Right lobe of liver (tissue), 6 donors: ENCODE data around the gene SPRR4. TPM values are rescaled to one million over a fixed set of nuclear protein-coding genes. Genes with fewer than 3 reads are reported as not detected.
A peak's percentile ranks its signal among the peaks of the same experiment; 100 is the strongest.

Experiments used
- ATAC-seq, 4 donors: fragments of 200-7000 bp; cut with Tn5 transposase; one replicate each; pipeline ENCODE4 v1.9.1; 2020; ENCODE audit warnings: mild to moderate bottlenecking in 4 of 4, moderate library complexity in 4 of 4
- DNase-seq, 3 donors: peaks; one replicate each; pipeline ENCODE4 v3.0.0-alpha.2; 2020
- H3K27ac ChIP-seq, 3 donors: fragments of 200-600 bp; one replicate each; pipeline ENCODE4 v1.8.0; 2022
- H3K27me3 ChIP-seq, 2 donors: fragments of 200-600 bp; one replicate each; pipeline ENCODE4 v1.8.0; 2022
- H3K36me3 ChIP-seq, 4 donors: fragments of 200-600 bp; sonication (generic) in 1 of 4; one replicate each; pipeline versions ENCODE4 v1.5.1 to v1.8.0; 2017 to 2022; ENCODE audit warnings: control low read depth in 1 of 4
- H3K4me1 ChIP-seq, 4 donors: fragments of 200-600 bp; sonication (generic) in 1 of 4; one replicate each; pipeline versions ENCODE4 v1.5.1 to v1.8.0; 2017 to 2022; ENCODE audit warnings: control low read depth in 1 of 4
- H3K4me3 ChIP-seq, 3 donors: fragments of 200-600 bp; one replicate each; pipeline ENCODE4 v1.8.0; 2022
- H3K9me3 ChIP-seq, 4 donors: fragments of 200-600 bp; sonication (generic) in 1 of 4; one replicate each; pipeline versions ENCODE4 v1.5.1 to v1.8.0; 2017 to 2022; ENCODE audit warnings: control low read depth in 1 of 4
- POLR2A ChIP-seq: fragments of 450-650 bp; IDR thresholded peaks from one replicate; pipeline ENCODE4 v1.6.1; 2017; ENCODE audit warnings: antibody characterized with exemption, mild to moderate bottlenecking
- WGBS: methylation state at CpG from one replicate; pipeline ENCODE4 v1.1.6; 2018; ENCODE audit warnings: low coverage, low lambda C conversion rate; ENCODE audit not compliant: insufficient coverage; ENCODE audit errors: missing lambda C conversion rate; 5-methylcytosine and 5-hydroxymethylcytosine counted together
- intact Hi-C, 2 donors: fragments of 100-400 bp; cut with DNase I; formaldehyde crosslinking; loops; one replicate each; pipeline versions ENCODE4 v1.11.2 to v1.14.1; 2022
- total RNA-seq, 6 experiments: library from RNA; depleted of rRNA in 2 of 6; stranded (reverse); fragments of >200 nt in 2 of 6; fragmentation: NEBNext Ultra II Directional in 3 of 6; extraction: Animal tissue kit (Norgen Biotek cat#: 25700) in 3 of 6; gene quantifications; one replicate each; pipeline versions ENCODE4 v1.1.0 to v1.2.4, GENCODE V29; 2016 to 2023
- TF ChIP-seq, protein P1 (sequence below), 4 donors: fragments of 200-600 bp in 3 of 4; fragments of 450-650 bp in 1 of 4; IDR thresholded peaks; one replicate each; pipeline versions ENCODE4 v1.5.1 to v1.8.0; 2016 to 2022; ENCODE audit warnings: antibody characterized with exemption in 4 of 4, mild to moderate bottlenecking in 2 of 4
- donor health status: DM: no; HTN: yes; CAD: no.
- donor health status: DM: no; HTN: no; CAD: no.
- donor health status: DM: no; HTN: no; CAD: no.
- donor health status: DM: no; HTN: yes; CAD: no.
- donor health status: DM: no; HTN: yes; CAD: no.

Gene SPRR4
- total RNA-seq, 6 experiments from 2014 or later, result not detected

DNA sequence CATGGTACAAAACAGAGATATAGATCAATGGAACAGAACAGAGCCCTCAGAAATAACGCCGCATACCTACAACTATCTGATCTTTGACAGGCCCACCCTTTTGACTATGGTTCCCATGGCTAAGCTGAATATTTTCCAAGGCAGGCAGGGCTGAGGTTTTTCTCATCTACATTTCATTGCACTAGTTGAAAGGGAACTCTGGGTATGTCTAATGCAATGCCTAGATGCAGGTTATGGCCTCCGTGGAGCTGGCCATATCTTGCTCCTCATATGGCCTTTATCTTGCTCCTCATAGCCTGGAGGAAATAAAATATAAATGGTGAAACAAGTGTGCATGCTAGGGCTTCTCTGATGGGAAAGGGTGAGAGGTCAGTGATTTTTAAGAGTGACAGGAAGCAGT, 12.9 kb upstream of the SPRR4 start:
- ATAC-seq (no peak), DNase-seq (no peak)
- Histone ChIP-seq H3K27me3 (no peaks in the 10 kb centered on the region), H3K36me3 (no peaks in the 10 kb centered on the region), H3K9me3 (no peaks in the 10 kb centered on the region), H3K27ac (no peak overlapping the region), H3K4me1 (peaks cover 0 to 6% (median 0%) of the 10 kb centered on the region in 4 donors), H3K4me3 (no peak overlapping the region)
- WGBS, result 75% methylated on average over 3 of the region's 3 CpGs
- TF ChIP-seq POLR2A, result no peak
- TF ChIP-seq, protein P1, sequence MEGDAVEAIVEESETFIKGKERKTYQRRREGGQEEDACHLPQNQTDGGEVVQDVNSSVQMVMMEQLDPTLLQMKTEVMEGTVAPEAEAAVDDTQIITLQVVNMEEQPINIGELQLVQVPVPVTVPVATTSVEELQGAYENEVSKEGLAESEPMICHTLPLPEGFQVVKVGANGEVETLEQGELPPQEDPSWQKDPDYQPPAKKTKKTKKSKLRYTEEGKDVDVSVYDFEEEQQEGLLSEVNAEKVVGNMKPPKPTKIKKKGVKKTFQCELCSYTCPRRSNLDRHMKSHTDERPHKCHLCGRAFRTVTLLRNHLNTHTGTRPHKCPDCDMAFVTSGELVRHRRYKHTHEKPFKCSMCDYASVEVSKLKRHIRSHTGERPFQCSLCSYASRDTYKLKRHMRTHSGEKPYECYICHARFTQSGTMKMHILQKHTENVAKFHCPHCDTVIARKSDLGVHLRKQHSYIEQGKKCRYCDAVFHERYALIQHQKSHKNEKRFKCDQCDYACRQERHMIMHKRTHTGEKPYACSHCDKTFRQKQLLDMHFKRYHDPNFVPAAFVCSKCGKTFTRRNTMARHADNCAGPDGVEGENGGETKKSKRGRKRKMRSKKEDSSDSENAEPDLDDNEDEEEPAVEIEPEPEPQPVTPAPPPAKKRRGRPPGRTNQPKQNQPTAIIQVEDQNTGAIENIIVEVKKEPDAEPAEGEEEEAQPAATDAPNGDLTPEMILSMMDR (IDR thresholded peaks at IDR 0.05), result no peak
- intact Hi-C loops, result no loop called here

DNA sequence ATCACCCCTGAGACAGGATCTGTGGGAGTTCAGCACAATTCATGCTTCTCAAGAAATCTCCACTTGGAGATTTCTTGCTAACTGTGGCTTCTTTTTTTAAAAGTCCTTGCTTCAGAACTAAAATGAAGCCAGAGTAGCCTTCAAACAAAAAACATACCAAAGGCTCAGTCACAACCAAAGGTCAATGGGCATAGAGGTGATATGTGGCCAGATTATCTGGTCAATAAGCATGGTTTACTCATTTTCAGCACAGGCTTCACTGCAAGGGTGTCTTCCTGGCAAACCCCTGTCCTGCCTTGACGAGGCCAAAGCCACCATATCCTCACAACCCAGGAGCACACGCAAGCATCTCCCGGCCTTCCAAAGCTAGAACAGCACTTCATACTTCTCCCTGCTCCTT, 11.2 kb upstream of the SPRR4 start:
- WGBS, result 36% methylated on average over 3 of the region's 3 CpGs
- no peak overlapping the region for H3K27ac ChIP-seq
- intact Hi-C loops, result no loop called here
- H3K9me3 ChIP-seq, result no peaks in the 10 kb centered on the region
- peaks cover 0 to 6% (median 0%) of the 10 kb centered on the region in 4 donors for H3K4me1 ChIP-seq
- no peaks in the 10 kb centered on the region for H3K27me3 ChIP-seq
- no peak overlapping the region for H3K4me3 ChIP-seq
- ATAC-seq, result peak; percentile 65 to 86 (median 78)
- DNase-seq, result no peak
- no peak for TF ChIP-seq POLR2A
- TF ChIP-seq, protein P1 (IDR thresholded peaks at IDR 0.05), result no peak
- H3K36me3 ChIP-seq, result no peaks in the 10 kb centered on the region

DNA sequence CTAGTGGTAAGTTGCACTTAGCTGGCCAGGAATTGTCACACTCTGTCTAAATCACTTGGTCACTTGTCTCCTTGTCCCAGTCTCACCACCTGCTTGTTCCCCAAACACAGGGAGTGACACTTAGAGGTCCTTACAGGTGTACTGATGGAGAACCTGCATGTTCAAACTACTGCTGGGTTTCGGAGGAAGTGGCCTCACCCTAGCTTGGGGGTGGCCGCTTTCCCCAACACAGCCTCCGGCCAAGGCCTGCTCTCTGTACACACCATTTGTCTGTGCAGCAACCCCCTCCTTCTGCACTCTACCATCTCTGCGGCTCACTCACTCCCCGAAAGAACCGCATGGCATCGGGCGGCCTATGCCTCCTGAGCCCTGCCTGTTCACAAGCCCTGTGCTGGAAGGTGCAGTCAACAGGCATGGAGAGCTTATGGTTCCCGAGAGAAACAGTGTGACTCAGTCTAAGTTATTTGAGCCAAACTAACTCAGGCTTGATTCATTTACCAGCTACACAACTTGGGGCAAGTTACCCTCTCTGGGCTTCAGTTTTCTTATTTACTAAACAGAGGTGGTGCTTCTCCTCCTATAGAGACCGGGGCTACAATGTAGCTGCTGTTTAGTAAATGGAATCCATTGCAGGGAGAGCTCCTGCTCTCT, 10.5 kb upstream of the SPRR4 start:
- WGBS, result 73% methylated on average over 4 of the region's 10 CpGs
- ATAC-seq, result no peak
- H3K27ac ChIP-seq, result no peak overlapping the region
- intact Hi-C loops, result no loop called here
- H3K27me3 ChIP-seq, result no peaks in the 10 kb centered on the region
- TF ChIP-seq POLR2A, result no peak
- TF ChIP-seq, protein P1 (IDR thresholded peaks at IDR 0.05), result no peak
- H3K9me3 ChIP-seq, result no peaks in the 10 kb centered on the region
- H3K4me1 ChIP-seq, result peaks cover 0 to 6% (median 0%) of the 10 kb centered on the region in 4 donors
- DNase-seq, result no peak
- no peaks in the 10 kb centered on the region for H3K36me3 ChIP-seq
- no peak overlapping the region for H3K4me3 ChIP-seq

DNA sequence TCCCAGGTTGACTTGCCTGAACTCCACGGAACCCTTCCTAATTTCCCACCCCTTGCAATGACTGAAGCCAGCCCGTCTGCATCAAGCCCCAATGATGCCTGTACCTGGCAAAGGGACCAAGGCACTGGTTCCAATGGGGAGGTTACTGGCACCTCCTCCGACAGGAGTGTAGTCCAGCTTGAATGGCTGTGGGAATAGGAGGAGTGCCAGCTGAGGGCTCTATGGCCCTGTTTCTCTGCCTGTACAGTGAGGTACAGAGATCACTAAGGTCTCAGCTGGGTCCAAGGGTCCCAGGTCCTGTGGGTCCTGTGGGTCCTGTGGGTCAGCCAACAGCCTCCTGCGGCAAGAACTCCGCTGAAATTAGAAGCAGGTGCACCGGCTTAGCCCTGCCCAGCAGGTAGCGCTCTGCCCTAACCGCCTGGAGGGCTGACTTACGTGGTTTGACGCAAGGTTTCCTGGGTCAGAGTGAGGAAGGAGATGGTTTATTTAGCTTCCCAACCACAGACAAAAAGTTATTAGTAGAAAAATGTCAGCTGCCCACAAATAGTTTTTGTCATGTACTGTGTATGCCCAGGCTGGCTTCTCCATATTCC, 9.9 kb upstream of the SPRR4 start:
- DNase-seq, result peak in 1 of 3 donors; percentile 82
- peak in 2 of 4 donors; percentile 39 to 42 for ATAC-seq
- Histone ChIP-seq H3K27me3 (no peaks in the 10 kb centered on the region), H3K4me3 (no peak overlapping the region), H3K9me3 (no peaks in the 10 kb centered on the region), H3K4me1 (peaks cover 0 to 6% (median 0%) of the 10 kb centered on the region in 4 donors), H3K27ac (no peak overlapping the region), H3K36me3 (no peaks in the 10 kb centered on the region)
- intact Hi-C loops, result no loop called here
- TF ChIP-seq, protein P1 (IDR thresholded peaks at IDR 0.05), result no peak
- TF ChIP-seq POLR2A, result no peak
- 72% methylated on average over 4 of the region's 10 CpGs for WGBS
